ENCODE measurements around the gene CLSTN2.

CLSTN2 gene

GRCh38 chr3:140180603-140181002, 245.6 kb downstream of the CLSTN2 start:
- Histone ChIP-seq H3K4me3 (ENCODE audit: low read length) (no peak overlapping the region), H3K9me3 (replicated peaks; ENCODE audit: insufficient read depth, low read length) (no peaks in the 10 kb centered on the region), H3K27me3 (replicated peaks; ENCODE audit: insufficient read depth, low read length) (no peaks in the 10 kb centered on the region), H3K4me2 (ENCODE audit: low read depth, low read length) (no peak overlapping the region), H3K79me2 (ENCODE audit: low read length) (no peaks in the 10 kb centered on the region), H3K4me1 (ENCODE audit: low read length) (no peaks in the 10 kb centered on the region), H3K36me3 (replicated peaks; ENCODE audit: insufficient read depth, low read length) (no peaks in the 10 kb centered on the region), H2AFZ (ENCODE audit: low read length) (no peak overlapping the region), H3K9ac (ENCODE audit: low read length) (no peak overlapping the region), H3K27ac (ENCODE audit: low read length) (no peak overlapping the region), H3K9me2 (replicated peaks; ENCODE audit: insufficient read depth, low read length) (no peaks in the 10 kb centered on the region), H4K20me1 (ENCODE audit: insufficient read depth, low read length) (no peaks in the 10 kb centered on the region), H3F3A (ENCODE audit: insufficient read depth, low read length) (no peaks in the 10 kb centered on the region)
- no peak for DNase-seq
- no peak for TF ChIP-seq EZH2 (optimal IDR thresholded peaks at IDR 0.05; ENCODE audit: low read depth, low read length)
- no peak for TF ChIP-seq CTCF (IDR thresholded peaks at IDR 0.05; ENCODE audit: low read length)
- TF ChIP-seq EZH2phosphoT487 (IDR thresholded peaks at IDR 0.05; ENCODE audit: low read length) = no peak

- TF ChIP-seq CTCF (IDR thresholded peaks at IDR 0.05; ENCODE audit: low read length) (no peak), EZH2phosphoT487 (IDR thresholded peaks at IDR 0.05; ENCODE audit: low read length) (no peak), EZH2 (optimal IDR thresholded peaks at IDR 0.05; ENCODE audit: low read depth, low read length) (no peak)
- no peak for DNase-seq
- H2AFZ ChIP-seq (ENCODE audit: low read length) = no peak overlapping the region
These were observed 250.4 kb downstream of the CLSTN2 start for GRCh38 chr3:140185375-140185774.

GRCh38 chr3:140186421-140186920, 251.5 kb downstream of the CLSTN2 start:
- H3K27me3 ChIP-seq (replicated peaks; ENCODE audit: insufficient read depth, low read length) = no peaks in the 10 kb centered on the region
- H3K79me2 ChIP-seq (ENCODE audit: low read length) = no peaks in the 10 kb centered on the region
- no peaks in the 10 kb centered on the region for H3K9me3 ChIP-seq (replicated peaks; ENCODE audit: insufficient read depth, low read length)
- no peak overlapping the region for H3K4me3 ChIP-seq (ENCODE audit: low read length)
- no peak for DNase-seq
- no peaks in the 10 kb centered on the region for H4K20me1 ChIP-seq (ENCODE audit: insufficient read depth, low read length)
- H3K4me2 ChIP-seq (ENCODE audit: low read depth, low read length) = no peak overlapping the region
- no peaks in the 10 kb centered on the region for H3K36me3 ChIP-seq (replicated peaks; ENCODE audit: insufficient read depth, low read length)
- TF ChIP-seq EZH2 (optimal IDR thresholded peaks at IDR 0.05; ENCODE audit: low read depth, low read length) (no peak), CTCF (IDR thresholded peaks at IDR 0.05; ENCODE audit: low read length) (no peak), EZH2phosphoT487 (IDR thresholded peaks at IDR 0.05; ENCODE audit: low read length) (no peak)
- H3K9me2 ChIP-seq (replicated peaks; ENCODE audit: insufficient read depth, low read length) = no peaks in the 10 kb centered on the region
- no peak overlapping the region for H3K9ac ChIP-seq (ENCODE audit: low read length)
- no peak overlapping the region for H3K27ac ChIP-seq (ENCODE audit: low read length)
- H3K4me1 ChIP-seq (ENCODE audit: low read length) = no peaks in the 10 kb centered on the region
- H3F3A ChIP-seq (ENCODE audit: insufficient read depth, low read length) = no peaks in the 10 kb centered on the region
- no peak overlapping the region for H2AFZ ChIP-seq (ENCODE audit: low read length)

More at GRCh38 chr3:140185375-140185774, 250.4 kb downstream of the CLSTN2 start:
- Histone ChIP-seq H3K27ac (ENCODE audit: low read length) (no peak overlapping the region), H4K20me1 (ENCODE audit: insufficient read depth, low read length) (no peaks in the 10 kb centered on the region), H3K4me2 (ENCODE audit: low read depth, low read length) (no peak overlapping the region), H3K4me1 (ENCODE audit: low read length) (no peaks in the 10 kb centered on the region), H3K27me3 (replicated peaks; ENCODE audit: insufficient read depth, low read length) (no peaks in the 10 kb centered on the region), H3K36me3 (replicated peaks; ENCODE audit: insufficient read depth, low read length) (no peaks in the 10 kb centered on the region), H3K9me3 (replicated peaks; ENCODE audit: insufficient read depth, low read length) (no peaks in the 10 kb centered on the region), H3K9ac (ENCODE audit: low read length) (no peak overlapping the region), H3K4me3 (ENCODE audit: low read length) (no peak overlapping the region), H3K9me2 (replicated peaks; ENCODE audit: insufficient read depth, low read length) (no peaks in the 10 kb centered on the region), H3F3A (ENCODE audit: insufficient read depth, low read length) (no peaks in the 10 kb centered on the region), H3K79me2 (ENCODE audit: low read length) (no peaks in the 10 kb centered on the region)

Data from MM.1S (cell line).